ENCODE data around the gene MYO1F.

Gene MYO1F

DNA sequence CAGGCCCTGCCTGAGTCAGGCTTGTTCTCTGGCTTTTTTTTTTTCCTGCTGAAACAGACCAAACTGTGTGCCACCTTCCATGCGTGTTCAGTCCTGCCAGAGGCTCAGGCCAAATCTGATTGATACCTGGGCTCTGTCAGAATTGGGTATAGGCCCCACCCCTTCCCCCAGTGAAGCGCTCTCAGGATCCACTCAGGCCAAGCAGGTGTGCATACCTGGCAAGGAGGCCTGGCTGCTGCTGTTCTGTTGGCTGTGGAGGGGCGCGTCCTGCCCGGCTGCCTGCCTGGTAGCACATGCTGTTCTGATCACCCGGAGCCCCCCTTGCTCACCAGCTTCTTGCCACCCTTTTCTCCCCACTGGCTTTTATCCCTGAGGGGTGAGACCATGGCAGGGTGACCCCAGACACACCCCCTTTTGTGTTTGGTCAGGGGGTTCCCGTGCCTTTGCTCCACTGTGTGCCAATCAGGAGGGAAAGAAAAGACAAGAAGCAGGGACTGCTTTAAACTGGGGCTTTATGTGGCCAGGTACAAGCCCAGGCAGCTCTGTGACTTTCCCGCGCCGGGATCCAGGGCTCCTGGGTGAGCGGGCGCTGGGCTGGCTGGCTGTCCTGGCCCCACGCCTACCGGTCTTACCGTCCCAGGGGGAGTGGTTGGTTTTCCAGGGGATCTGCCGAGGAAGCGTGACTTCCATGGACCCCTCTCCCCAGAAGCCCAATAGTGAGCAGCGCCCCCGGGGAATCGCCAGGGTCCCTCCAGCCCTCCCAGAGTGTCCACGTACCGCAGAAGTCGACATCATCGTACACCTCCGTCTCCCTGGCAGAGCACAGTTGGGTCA is 87.5 kb downstream of the MYO1F start:
- no peak for DNase-seq

DNA sequence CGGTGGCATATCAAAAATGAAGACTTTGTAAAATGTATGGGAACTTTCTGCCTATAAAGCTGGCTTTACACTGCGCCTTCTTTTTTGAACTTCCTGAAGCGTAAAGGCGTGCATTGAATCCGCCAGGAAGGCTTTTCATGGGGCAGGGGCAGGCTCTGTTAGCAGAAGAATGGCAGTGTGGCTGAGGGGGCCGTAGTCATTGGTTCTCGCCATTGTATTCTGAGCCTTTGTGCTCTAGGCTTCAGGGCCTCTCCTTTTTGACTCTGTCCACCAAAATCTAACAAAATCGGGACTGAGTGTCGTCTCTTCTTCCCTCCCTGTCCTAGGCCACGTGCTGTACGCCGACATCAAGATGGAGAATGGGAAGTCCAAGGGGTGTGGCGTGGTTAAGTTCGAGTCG is 88.9 kb downstream of the MYO1F start:
- no peak for DNase-seq

DNA sequence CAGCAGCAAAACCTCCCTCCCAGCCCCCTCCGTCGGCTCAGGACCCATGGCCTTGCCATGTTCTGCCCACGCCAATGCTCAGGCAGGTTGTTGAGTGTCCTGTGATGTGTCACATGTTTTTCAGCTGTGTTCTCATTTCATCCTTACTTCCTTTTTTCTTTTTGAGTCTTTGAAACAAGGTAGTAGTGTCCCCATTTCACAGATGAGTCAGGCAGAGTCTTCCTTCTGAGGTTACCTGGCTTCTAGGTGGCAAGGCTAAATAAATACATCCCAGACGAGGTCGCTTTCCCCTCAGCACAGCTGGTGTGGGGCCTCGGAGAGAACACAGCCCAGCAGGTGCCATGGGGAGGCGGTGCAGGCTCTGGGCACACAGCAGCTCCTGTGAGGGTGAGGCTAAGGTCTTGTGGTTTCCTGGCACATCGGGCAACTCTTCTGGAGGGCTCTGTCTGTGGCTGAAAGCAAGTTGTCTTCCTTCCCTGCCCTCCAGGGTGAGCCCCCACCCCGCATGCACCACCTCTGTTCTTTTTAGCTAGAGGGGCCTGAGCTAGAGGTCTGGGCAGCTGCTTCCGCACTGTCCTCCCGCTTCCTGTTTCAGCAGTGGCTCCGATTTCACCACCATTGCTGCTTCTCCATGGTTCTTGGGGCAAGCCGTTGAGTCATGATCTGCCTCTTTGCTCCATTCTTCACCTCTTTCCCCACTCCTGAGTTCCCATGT is 89.9 kb downstream of the MYO1F start:
- DNase-seq, result peak; percentile 74

DNA sequence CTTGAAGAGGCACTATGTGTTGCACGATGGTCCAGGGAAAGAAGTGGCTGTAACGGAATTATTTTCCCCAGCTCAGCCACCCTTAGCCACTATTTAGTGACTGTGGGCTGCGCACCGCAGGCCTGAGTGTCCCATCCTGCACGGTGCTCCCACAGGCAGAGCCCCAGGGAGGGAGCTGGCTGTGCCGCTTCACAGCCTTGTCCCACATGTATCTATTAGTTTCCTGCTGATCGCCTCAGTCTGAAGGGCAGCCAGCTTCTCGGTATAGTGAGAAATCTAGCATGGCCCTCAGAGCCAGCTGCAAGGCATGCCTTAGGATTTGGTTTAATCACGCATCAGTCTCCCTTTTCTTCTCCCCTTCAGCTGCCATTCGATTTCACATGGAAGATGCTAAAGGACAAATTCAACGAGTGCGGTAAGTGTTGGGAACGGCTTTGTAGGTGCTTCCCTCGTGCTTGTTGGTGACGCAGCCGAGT is 90.5 kb downstream of the MYO1F start:
- no peak for DNase-seq

DNA sequence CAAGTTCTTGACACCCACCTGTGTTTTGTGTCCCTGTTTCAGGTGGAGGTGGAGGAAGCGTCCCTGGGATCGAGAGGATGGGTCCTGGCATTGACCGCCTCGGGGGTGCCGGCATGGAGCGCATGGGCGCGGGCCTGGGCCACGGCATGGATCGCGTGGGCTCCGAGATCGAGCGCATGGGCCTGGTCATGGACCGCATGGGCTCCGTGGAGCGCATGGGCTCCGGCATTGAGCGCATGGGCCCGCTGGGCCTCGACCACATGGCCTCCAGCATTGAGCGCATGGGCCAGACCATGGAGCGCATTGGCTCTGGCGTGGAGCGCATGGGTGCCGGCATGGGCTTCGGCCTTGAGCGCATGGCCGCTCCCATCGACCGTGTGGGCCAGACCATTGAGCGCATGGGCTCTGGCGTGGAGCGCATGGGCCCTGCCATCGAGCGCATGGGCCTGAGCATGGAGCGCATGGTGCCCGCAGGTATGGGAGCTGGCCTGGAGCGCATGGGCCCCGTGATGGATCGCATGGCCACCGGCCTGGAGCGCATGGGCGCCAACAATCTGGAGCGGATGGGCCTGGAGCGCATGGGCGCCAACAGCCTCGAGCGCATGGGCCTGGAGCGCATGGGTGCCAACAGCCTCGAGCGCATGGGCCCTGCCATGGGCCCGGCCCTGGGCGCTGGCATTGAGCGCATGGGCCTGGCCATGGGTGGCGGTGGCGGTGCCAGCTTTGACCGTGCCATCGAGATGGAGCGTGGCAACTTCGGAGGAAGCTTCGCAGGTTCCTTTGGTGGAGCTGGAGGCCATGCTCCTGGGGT is 91.5 kb downstream of the MYO1F start:
- DNase-seq, result no peak

DNA sequence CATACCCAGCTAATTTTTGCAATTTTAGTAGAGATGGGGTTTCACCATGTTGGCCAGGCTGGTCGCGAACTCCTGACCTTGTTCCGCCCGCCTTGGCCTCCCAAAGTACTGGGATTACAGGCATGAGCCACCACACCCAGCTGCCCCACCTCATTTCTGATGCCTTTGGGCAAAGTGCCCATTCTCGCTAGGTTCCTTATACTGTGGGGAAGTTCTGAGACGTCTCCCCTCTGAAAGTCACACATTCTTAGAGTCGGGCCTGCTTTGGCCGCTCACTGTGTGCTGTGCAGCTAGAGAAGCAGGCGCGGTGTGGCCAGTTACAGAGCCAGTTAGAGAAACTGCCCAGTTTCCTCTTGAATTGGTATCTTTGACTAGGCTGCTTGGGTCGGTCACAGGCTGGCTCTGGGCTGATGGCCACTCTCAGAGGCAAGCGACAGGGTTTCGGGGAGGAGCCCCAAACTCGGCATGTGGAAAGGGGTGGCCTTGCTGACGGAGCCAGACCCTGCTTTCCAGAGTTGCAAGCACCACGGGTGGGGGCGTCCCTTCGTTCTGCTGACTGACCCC is 92.8 kb downstream of the MYO1F start:
- DNase-seq, result no peak

DNA sequence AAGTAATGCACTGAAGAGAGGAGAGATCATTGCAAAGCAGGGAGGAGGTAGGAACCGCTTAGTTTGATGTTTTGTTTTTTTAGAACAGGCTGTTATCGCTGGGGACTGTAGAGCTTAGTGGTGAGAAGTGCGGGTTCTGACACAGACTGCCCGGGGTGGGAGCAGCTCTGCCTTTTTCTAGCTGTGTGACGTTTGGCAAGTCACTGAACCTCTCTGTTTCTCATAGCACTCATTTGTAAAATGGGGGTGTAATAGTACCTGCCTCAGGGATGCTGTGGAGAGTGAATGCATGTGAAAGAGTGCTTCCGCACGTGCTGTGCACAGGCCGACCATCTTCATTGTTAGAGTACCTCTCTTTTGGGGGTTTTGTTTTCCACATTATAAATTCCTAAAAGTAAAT is 94.1 kb downstream of the MYO1F start:
- DNase-seq, result no peak

DNA sequence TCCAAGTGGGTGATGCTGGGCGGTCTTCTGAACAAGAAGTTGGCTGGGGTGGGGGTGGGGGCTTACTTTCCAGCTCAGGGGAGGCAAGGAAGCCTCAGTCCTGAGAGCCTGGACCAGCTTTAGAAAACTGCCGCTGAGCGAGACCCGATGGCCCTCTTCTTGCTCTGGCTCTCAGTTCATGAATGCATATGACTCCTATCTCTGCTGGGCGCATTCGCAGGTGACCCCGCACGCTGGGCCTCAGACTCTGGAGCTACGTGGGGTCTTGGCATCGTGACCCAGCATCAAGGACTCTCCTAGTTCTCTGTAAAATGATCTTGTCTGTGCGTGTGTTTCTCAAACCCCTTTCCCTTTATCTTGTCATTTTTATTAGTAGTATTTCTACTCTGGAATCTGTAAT is 94.5 kb downstream of the MYO1F start:
- DNase-seq, result no peak

DNA sequence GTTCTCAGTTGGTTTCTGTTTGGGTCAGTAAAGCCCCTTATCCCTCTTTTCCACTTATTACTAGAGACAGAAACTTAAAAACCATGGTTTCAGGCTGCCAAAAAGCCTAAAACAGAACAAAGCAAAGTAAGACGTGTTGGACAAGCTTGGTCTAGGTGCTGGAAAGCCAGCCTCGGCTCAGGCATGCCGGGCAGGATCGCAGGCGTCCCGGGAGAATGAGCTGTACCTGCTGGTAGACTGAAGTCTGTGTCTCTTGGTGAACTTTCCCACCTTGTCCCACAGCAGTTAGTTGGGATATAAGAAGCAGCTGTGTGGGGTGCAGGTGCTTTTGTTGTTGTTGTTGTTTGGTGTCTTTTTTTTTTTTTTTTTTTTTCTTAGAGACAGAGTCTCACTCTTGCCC is 95.6 kb downstream of the MYO1F start:
- DNase-seq, result no peak

DNA sequence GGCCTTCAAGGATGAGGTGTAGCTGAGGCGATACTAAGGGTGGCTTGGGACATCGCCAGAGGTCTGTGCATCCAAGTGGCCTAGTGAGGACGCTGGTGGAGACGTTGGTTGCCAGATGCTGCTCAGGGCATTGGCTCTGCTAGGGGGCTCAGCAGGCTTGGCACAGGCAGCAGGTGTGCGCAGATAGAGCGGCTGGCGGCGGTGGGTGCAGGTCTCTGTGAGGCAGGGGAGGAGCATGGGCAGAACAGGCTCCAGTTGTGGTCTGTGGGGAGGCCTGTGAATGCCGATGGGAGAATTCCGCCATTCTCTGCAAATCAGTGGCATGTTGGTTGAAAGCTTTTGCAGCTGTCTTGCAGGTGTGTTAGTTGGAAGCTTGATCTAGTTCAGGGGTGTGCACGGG is 96.0 kb downstream of the MYO1F start:
- DNase-seq, result no peak

DNA sequence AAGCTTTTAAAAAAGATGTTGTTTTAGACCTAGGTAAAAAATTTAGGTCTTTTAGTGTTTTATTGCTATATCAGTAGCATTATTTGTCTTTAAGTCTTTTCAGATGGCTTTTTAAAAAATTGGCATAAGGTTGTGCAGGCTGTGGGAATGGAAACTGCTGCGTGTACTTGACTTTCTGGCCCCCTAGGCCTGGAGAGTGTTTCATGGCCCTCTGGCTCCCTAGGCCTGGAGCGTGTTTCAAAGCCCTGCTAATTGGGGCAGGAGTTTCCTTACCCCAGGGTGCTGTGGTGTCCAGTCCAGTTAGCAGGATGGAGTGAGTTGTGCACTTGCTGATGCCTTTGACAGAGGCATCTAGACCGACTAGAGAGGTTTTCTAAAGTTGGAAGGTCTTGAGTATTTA is 98.6 kb downstream of the MYO1F start:
- no peak for DNase-seq

DNA sequence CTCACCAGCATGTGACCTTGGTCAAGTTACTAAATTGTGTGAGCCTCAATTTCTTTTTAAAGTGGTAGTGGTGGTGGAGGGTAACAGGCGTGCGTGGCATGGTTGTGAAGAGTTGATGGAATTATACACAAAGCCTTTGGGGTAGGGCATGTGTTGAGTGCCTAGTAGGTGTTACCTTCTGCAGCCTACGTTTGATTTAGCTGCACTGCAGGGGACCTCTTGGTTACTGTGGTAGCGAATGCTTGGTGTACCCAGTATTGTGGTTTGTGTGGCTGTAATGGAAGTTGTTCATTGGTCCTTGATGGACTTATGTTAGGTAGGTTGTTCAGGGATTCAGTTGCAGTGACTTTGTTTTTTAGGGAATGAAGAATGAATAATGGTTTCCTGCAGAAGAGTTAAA is 99.4 kb downstream of the MYO1F start:
- no peak for DNase-seq

DNA sequence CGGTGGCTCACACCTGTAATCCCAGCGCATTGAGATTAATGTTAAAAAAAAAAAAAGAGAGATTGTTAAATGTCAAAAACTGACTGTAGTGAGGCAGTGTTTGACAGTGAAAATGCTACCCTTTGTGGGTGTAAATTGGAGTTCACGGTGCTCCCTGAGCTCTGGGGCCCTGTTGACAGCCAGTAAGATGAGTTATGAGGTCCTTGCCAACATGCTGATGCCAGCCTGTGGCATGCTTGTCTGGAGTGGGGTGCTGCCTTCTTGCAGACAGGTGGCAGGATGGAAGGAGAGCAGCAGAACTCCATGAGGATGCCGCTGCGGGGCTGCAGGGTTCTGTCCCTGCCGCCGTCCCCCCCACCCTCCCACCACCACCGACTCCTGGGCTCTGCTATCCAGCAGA is 100.7 kb downstream of the MYO1F start:
- no peak for DNase-seq

DNA sequence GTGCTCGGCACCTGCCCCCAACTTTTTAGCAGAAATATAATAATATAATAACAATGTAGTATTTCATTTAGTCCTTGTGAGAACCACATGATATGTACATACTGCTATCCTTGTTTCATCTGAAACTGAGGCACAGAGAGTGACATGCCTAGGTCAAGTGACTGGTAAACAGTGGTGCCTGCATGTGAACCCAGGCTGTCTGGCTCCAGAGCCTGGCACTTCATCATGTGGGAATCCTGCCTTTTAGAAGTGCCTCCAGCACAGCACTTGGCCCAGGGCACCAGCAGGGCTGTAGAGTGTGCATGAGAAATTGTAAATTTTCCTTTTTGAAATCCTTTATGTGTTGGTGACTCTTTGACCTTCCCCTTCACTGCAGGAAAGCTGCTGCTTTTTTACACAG is 102.2 kb downstream of the MYO1F start:
- no peak for DNase-seq

DNA sequence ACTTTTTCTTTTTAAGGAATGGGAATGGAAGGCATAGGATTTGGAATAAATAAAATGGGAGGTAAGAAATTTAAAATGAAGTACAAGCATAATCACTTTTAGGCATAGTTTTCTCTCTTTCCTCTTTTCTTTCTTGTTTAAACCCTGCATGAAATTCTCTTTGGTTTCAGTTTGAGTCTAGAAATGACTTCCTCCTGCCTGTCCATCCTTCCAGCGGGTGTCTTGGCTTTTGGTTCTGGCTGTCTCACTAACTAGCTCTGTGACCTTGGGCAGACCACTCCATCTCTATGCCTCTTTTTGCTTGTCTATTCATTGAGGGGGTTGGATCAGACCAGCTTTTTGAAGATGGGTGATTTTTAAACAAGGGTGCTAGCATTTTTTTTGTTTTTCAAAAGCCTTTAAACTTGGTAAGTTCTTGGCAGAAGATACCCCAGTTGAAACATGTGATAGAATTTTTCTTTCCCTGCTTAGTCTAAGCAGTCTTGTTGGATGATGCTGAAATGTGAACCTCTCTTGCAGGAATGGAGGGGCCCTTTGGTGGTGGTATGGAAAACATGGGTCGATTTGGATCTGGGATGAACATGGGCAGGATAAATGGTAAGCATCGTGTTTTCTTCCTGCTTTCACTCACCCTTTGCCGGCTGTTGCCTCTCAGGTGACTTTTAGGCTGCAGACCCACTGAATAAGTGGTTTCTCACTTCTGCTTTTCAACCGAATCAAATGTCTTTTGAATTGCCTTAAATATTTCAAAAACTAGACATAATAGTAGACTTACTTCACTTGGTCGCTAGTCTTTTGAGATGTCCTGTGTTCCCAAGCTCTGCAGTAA is 103.4 kb downstream of the MYO1F start:
- DNase-seq, result no peak

Data from activated CD8-positive, alpha-beta memory T cell treated with anti-CD3 and anti-CD28 coated beads, Interleukin-2, amount 50 U/mL, for 48 hours (primary cell).